ENCODE data around the gene ENOX1. TPM values are rescaled to one million over a fixed set of nuclear protein-coding genes. Genes with fewer than 3 reads are reported as not detected.

ENOX1 gene
- polyA plus RNA-seq, 5 donors, result 5.4 to 8.7 (median 6.1) TPM

- DNase-seq, result peak; percentile 12 to 28
Observed at GRCh38 chr13:43388282-43389034, 398.3 kb downstream of the ENOX1 start.

- DNase-seq, result no peak
Observed at GRCh38 chr13:43387880-43388279, 398.9 kb downstream of the ENOX1 start.

DNA sequence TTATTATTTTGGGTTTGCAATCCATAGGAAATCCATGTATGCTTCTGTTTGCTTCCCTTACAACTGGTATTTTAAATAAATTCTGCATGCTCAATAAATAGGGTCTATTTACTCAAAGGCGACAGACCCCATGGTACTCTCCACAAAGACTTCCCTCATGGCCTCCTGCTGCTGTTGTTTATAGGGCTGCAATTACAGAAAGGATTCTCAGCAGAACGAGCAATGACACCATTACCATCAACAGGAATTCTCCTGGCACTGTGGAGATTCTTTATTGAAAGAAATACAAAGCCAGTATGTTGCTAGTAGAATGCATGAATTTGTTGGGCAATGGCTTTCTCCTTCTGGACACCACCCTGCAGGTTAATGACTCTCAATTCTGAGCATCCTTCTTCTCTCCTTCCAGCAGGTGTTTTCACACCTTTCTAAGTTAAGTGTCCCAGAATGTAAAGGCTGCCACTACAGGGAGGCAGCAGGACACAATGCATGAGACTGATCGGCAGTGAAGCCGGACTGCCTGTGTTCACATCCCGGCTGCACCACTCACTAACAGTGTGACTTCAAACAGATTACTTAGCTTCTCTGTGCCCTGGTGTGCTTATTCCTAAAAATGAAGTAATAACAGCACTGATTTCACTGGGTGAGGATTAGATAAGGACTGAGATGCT is 403.1 kb downstream of the ENOX1 start:
- DNase-seq, result no peak

GRCh38 chr13:43379738-43380137 is 407.0 kb downstream of the ENOX1 start:
- DNase-seq, result no peak

- no peak for DNase-seq
Observed at GRCh38 chr13:43377973-43378372, 408.8 kb downstream of the ENOX1 start.

- DNase-seq, result no peak
Observed at GRCh38 chr13:43377149-43377548, 409.6 kb downstream of the ENOX1 start.

- no peak for DNase-seq
Observed at GRCh38 chr13:43376596-43376995, 410.2 kb downstream of the ENOX1 start.

DNA sequence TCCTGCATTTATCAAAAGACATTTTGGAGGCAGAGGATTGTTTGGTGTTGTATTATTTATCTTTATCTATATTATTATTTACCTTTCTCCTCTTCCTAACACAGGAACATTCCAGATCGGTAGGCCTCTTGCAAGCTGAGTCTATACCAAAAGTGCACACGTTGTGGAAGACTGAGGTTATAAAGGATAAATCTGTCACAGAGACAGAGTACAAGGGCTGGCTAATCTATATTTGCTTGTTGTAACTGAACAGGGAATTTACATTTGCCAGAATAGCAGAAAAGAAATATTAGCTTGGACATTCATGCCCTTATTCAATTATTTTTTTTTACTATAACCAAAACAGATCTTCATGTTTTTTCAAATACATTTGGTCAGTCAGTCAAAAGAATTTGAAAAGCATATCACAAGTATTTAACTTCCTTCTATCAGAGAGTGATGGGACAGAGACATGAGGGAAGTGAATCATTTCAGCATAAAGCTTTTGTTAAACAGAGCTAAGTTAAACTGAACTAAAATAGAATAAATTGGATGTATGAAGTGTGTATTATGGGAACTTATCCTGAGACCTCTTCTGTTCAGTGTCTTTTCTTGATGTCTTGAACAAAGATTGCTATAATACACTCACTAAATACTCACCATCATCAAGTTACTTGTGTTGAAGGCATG is 410.8 kb downstream of the ENOX1 start:
- DNase-seq, result no peak

- no peak for DNase-seq
Observed at GRCh38 chr13:43374621-43375020, 412.2 kb downstream of the ENOX1 start.

- DNase-seq, result no peak
Observed at GRCh38 chr13:43373400-43373799, 413.4 kb downstream of the ENOX1 start.

DNA sequence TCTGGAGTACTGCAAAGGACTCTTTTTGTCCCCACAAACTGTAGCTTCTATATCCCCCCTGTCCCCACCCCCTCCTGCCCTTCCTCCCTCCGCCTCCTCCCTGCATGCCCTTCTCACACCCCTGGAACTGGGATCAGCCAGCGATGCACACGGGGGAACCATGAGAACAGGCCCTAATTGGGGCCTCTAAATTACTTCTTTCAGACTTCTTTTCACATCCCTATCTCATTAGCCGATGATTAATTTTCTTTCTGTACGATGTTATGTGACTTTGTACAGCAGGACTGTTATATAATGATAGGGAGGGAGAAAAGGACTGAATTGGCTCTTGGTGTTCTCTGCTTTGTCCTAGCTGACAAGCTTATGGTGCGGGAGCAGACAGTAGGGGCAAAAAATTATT is 415.9 kb downstream of the ENOX1 start:
- no peak for DNase-seq

DNA sequence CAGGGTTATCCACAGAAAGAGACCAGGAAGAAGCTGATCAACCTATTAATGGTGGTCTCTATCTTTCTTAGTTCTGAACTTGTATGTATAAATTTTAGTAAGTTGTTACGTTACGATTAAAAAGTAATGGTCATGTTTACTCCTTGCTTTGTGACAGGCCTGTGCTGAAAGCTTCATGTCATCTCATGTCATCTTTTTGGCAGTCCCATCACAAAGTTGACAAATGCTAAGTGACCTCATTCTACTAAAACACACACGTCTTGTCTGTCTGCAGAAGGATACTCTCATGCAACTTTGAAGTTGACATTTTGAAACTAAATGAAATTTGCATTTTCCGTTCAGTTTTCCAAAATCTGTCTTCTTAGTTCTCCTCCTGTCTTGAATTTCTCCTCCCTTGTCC is 417.5 kb downstream of the ENOX1 start:
- no peak for DNase-seq

DNA sequence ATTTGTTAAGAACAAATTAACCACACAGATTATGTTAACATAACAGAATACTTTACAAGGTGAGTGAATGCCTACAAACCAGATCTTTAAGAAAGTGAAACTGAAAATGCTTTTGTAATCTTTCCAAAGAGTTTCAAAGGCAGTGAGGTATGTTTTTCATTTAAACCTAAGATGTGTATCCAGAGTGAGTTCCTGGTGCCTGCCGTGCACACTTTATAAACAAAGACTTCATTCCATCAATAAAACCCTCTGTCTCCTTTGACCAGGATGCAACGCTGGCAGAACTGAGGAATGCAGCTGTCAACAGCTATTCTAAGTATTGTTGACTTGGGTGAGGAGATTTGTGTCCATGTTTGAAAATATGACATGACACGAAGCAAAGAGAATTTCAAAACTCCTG is 418.8 kb downstream of the ENOX1 start:
- DNase-seq, result no peak

GRCh38 chr13:43365039-43365344 is 421.8 kb downstream of the ENOX1 start:
- DNase-seq, result no peak

GRCh38 chr13:43364210-43365038 is 422.3 kb downstream of the ENOX1 start:
- no peak for DNase-seq

GRCh38 chr13:43363156-43363953 is 423.4 kb downstream of the ENOX1 start:
- no peak for DNase-seq

DNA sequence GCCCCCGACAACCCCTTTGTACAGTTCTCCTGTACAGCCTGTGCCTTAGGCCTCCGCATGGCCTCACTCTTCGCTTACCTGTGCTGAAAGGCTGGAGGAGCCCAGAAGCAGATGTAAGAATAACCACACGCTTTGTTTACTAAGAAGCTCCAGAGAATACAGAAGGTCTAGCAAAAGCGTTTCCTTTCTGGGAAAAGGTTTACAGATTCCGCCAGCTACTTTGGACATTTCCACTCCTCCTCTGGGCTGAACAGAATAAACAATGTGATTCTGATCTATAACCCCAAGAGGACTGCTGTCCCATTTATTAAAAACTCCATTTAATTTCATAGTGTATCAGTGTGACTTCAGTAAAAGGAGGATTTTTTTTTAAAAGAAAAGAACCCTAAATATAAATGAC is 424.2 kb downstream of the ENOX1 start:
- DNase-seq, result no peak

DNA sequence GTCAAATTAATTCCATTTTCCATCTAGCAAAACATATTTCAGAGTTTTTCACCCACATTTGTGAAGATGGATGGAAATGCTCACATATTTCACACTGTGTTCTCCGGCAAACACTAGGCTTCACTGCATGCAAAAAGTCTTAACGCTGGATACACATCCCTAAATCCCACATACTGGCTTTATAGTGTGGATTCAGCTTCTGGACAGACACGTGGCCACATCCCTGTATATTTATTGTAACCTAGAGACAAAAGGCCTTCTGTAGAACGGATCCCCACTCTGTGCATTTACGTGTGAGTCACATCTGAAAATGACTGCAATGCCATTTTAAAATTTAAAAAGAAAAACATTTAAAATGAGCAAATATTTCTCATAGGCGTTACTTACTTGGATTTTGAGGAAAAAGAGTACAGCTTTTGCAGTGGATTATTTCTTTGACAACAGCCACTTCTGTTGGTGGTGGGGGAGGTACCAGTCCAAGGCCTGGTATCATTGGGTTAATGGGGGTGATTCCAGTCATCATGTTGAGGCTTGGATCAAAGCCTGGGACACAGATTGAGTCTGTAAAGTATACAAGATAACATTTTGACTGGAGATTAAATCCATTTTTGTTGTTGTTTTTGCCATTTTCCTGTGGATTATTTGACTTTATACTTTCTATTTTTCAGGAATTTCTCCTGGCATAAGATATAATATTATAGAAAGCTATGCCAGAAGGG is 425.7 kb downstream of the ENOX1 start:
- DNase-seq, result no peak

DNA sequence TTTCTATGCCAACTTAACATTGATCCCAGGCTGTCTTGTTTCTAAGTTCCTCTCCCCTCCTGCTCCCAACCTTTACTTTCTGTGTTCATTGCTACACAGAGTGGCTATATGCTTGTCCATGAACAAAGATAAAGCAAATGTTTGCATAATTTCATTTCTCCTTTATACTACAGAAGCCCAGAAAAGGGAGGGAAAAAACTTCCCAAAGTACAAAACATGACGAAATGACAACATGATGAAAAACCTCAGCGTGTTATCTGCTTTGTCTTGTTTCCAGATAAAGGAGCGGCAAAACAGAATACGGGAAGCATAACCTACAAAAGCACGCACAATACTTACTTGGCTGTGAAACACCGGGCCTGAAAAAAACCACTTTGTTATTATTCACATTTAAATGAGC is 426.6 kb downstream of the ENOX1 start:
- DNase-seq, result no peak

- no peak for DNase-seq
Observed at GRCh38 chr13:43359536-43359935, 427.2 kb downstream of the ENOX1 start.

DNA sequence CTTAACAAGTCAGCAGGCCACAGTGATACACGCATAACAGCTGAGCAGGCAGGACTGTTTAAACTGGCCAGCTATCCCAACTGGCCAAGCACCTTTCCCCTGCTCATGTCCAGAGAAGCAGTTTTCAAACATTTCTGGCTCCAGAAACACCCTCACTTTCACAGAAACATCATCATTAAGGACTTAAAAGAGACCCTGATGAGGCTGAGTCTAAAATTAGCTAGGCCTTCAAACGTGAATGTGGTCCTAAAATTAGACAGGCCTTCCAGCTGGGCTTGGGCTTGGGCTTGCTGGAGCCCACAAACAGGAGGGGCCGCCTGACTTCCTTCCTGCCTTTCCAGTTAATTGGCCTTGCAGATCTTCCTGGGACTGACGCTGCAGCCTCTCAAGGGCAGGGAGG is 429.2 kb downstream of the ENOX1 start:
- no peak for DNase-seq

All from right lung (tissue), 5 donors.